Measurements from ENCODE around the gene ZNF521.

ZNF521 gene

DNA sequence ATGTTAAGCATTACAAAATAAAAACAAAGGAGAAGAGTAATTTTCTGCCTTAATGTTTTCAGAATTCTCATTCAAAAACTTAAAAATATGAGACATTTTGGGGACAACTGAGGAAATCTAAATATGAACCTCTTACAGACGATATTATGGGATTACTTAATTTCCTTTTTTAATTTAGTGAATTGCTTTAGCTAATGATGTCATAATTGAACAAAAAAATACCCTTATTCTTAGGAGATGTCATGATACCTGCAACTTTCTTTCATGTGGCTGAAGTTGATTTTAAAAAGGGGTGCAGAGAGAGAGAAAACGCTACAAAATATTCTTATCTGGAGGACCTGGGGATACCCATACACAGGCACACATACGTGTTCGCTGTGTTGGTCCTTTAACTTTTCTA is 129.3 kb downstream of the ZNF521 start:
- no peak for DNase-seq

GRCh38 chr18:25210622-25211021 is 141.3 kb downstream of the ZNF521 start:
- DNase-seq: no peak

- no peak for DNase-seq
Observed at GRCh38 chr18:25192065-25192464, 159.9 kb downstream of the ZNF521 start.

GRCh38 chr18:25190472-25190871 is 161.5 kb downstream of the ZNF521 start:
- DNase-seq: no peak

- DNase-seq: no peak
Observed at GRCh38 chr18:25189391-25190185, 162.4 kb downstream of the ZNF521 start.

DNA sequence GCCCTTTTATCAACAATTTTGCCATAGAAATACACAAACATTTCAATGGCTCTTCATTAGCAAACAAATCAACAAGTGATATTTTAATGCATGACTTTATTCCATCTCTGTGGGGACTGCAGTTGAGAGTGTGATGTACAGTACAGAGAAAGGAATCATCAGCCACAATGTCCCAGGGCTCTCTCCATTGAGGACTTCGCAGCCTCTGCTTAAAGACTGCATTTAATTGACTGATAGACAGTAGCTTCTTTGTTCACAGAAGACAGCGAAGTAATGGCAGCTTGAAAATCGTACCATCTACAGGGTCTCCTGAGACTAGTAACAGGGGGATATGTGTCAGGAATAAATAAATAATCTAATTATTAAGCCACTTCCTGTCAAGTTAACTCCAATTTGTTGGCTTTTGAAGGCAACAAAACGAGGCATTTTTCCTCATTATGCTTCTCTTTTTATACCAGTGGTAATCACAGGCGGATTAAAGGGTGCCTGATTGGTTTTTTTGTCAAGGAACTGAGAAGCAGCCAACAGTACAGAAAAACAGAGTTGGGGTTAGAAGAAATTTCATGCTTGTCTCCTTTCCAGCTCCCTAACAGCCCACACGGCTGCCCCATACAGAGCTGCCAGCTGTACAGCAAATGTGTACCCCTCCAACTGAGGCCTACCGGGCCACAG is 164.3 kb downstream of the ZNF521 start:
- no peak for DNase-seq

GRCh38 chr18:25186871-25187270 is 165.1 kb downstream of the ZNF521 start:
- DNase-seq: no peak

GRCh38 chr18:25181993-25182392 is 170.0 kb downstream of the ZNF521 start:
- no peak for DNase-seq

DNA sequence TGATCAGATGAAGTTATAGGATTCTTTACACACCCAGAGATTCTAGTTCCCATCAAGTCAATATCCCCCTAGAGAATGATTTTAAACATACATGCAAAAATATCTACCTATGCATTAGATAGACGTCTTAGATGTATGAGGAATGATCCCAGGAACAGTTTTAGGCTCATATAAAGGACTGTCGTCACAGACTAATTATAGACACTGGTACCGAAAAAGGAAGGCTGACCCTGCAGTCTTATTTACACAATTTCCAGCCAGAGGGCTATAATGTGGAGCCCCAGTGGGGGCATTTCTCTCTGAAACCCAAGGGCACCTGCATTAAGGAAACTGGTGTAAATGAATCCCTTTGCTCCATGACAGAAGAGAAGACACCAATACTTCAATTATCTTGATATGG is 170.4 kb downstream of the ZNF521 start:
- no peak for DNase-seq

DNA sequence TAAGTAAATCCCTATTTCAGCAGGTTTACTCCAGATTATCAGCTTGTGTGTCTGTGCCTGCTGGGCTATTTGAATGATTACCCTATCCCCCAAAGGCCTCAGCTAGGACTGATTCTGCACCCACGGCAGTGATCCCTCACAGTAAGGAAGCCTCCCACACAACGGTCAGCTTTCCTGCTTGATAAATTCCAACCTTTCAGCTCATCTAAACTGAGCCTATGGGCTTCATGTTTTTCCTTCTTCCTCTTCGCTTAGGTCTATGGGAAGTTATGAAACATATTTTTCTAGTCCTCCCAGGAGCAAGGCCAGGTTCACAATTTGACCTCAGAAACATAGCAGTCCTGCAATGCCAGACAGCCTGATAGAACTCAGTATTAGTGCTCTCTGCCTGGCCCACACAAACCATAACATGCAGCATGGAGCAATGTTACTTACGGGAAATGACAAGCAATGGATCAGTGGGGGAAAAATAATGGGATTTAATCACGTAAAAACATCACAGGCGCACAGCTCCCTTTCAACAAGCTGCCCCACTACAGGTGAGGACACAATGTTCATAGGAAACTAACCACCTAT is 170.9 kb downstream of the ZNF521 start:
- no peak for DNase-seq

DNA sequence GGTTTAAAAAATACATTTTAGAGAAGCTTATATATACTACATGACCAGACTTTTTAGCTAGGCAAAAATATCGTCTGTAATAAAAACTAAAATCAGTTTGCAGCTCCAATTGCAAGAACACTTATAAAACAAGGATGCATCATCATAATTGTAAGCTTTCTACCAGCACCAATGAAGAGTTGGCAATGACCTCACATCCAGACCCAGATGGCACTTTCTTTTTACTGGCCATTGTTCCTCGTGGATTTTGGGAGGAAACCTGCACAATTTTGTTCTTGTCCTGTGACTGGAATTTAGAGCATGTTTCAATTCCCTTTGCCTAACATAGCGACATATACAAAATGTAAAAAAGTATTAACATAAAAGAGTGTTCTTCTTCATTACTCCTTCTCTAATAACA is 174.3 kb downstream of the ZNF521 start:
- DNase-seq: no peak

GRCh38 chr18:25176518-25177042 is 175.4 kb downstream of the ZNF521 start:
- DNase-seq: no peak

GRCh38 chr18:25175558-25176517 is 176.1 kb downstream of the ZNF521 start:
- no peak for DNase-seq

GRCh38 chr18:25174324-25174723 is 177.6 kb downstream of the ZNF521 start:
- DNase-seq: peak; percentile 39

DNA sequence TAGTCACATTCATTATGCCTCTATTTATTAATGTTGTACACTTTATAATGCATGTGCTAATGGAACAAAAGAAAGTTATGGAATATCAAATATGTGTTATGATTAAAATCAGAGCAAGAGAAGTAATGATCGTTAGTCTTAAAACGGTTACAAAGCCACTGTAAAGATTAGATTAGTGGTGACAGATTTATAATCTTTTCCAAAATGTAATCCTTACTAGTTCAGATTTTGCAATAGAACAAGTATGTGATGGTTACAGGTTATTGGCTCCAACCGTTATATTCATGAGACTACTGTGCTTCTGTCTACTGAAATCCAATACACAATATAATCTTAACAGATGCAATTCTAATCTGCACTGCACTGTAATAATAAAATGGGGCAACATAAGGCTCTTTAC is 180.6 kb downstream of the ZNF521 start:
- no peak for DNase-seq

DNA sequence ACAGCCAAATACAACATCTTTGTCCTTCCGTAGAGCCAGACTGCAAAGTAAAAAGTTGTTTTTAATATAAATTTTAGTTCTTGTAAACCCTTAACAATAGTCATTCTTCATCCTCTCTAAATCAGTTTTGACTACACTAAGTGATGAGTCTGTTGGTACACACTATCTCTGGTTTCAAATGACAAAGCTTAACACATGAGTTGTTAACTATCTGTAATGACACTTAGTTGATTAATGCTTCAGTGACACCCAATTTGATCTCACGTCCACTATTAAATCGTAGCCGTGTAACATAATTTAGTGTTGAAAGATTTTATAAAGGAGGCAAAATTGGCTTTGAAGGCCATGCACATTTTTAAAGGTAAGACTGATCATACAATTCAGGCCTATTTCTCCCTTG is 181.6 kb downstream of the ZNF521 start:
- DNase-seq: no peak

DNA sequence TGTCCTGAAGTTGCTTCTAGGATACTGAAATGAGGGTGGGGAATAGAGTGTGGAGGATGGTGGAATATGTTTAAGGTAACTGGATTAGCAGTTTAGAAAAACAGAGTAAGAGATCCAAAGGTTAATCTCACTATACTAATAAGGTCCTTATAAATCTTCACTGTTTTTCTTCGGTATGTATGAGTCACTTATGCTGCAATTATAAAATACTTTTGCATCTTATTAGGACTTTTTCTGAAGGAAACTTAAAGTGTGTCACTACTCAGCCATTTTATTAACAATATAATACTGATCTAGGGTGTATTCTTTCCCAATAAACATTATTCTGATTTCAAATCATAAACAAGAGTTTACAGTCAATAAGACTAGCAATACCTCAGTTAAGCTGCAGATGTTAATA is 182.3 kb downstream of the ZNF521 start:
- no peak for DNase-seq

- DNase-seq: no peak
Observed at GRCh38 chr18:25167612-25168410, 184.2 kb downstream of the ZNF521 start.

GRCh38 chr18:25166113-25166512 is 185.9 kb downstream of the ZNF521 start:
- no peak for DNase-seq

DNA sequence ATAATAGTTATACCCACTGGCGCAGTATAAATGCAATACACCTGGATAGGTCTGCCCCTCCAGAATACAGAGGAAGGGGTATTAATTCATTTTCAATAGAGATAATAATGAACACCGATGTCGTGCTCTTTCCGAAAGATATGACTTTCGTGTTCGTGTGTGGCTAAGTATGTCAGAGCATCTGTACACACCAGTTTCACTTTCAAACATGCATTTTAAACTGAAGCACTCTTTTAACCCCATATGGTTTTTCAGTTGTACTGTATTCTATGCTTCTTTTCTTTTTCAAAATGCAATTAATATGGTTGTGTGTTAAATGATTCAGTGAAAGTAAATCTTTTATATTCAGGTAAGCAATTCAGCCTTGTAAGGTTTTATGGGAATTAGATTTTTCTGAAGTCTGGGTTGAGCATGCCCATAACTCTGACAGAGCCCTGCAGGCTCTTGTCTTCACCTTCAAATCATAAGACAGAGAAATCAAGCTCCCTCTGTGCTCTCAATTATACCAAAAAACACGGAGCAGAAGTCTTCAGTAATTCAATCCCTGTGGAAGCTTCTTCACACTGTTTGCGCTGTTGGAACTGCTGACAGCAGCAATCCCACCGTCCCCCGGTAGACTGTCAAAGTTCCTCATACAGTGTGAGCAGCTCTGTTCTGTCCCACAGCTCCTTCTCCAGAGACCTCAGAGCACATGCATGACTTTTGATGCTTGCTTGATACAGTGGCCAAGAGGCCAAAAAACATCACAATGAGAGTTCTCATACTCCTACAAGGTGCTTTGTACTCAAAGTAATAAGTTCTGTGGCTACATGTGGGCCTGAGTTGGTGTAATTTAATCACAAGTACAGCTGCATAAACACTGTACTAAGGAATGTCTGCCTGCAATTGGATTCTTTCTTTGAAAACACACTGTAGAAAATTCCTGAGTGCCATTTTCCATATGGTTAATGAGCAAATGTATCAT is 186.8 kb downstream of the ZNF521 start:
- peak; percentile 51 for DNase-seq
